GM10248 (cell line): ENCODE results near the gene DNAJC6.
A peak's percentile ranks its signal among the peaks of the same experiment; 100 is the strongest.

Source experiments
- CTCF ChIA-PET: fragments of 300-600 bp; sonication (Branson Sonifier 250); formaldehyde crosslinking; extraction: SDS; loops from one replicate; lab custom pipeline; 2021; ENCODE audit warnings: antibody characterized with exemption; lab: Yijun Ruan, JAX
- POLR2A ChIA-PET: fragments of 350-650 bp; sonication (Branson Sonifier 250); formaldehyde crosslinking; extraction: SDS; loops from one replicate; lab custom pipeline; 2020; ENCODE audit warnings: antibody characterized with exemption; lab: Yijun Ruan, JAX
- DNase-seq: peaks from one replicate; pipeline ENCODE4 v3.0.0; 2012; ENCODE audit errors: extremely low spot score
- CTCF ChIP-seq: IDR thresholded peaks from 2 replicates; pipeline ENCODE4 v1.5.1; 2012; ENCODE audit warnings: mild to moderate bottlenecking, low read depth; ENCODE audit errors: extremely low read depth, missing control alignments, control extremely low read depth

DNAJC6 gene

GRCh38 chr1:65393347-65393746 lies 84.0 kb downstream of the DNAJC6 start:
- DNase-seq, result peak; percentile 11
- POLR2A ChIA-PET, result interaction anchor here (0.6 kb wide), 1 partner anchor 263 kb away, joined by 3 read pairs; no protein-coding TSS in a partner anchor
- no peak for TF ChIP-seq CTCF
- CTCF ChIA-PET, result interaction anchor here (0.9 to 1.2 kb wide), 3 partner anchors 8 to 295 kb away, joined by 3 to 4 read pairs (median 3); no protein-coding TSS in a partner anchor

GRCh38 chr1:65393928-65394327 lies 84.6 kb downstream of the DNAJC6 start:
- no peak for DNase-seq
- ChIA-PET CTCF (interaction anchor here (0.9 to 1.2 kb wide), 3 partner anchors 8 to 294 kb away, joined by 3 to 4 read pairs (median 3); no protein-coding TSS in a partner anchor), POLR2A (no interaction called here)
- no peak for TF ChIP-seq CTCF

GRCh38 chr1:65395887-65396612 lies 86.7 kb downstream of the DNAJC6 start:
- DNase-seq, result no peak
- ChIA-PET POLR2A (no interaction called here), CTCF (interaction anchor here (0.9 to 1.6 kb wide), 2 partner anchors 13 to 18 kb away, joined by 3 to 4 read pairs; no protein-coding TSS in a partner anchor)
- TF ChIP-seq CTCF, result no peak

GRCh38 chr1:65398083-65398482 lies 88.7 kb downstream of the DNAJC6 start:
- DNase-seq, result no peak
- CTCF ChIA-PET, result interaction anchor here (1.3 to 1.6 kb wide), 2 partner anchors 11 to 33 kb away, joined by 3 to 4 read pairs; no protein-coding TSS in a partner anchor
- POLR2A ChIA-PET, result no interaction called here
- TF ChIP-seq CTCF, result no peak

- ChIA-PET CTCF (interaction anchor here (1.3 kb wide), 1 partner anchor 32 kb away, joined by 3 read pairs; no protein-coding TSS in a partner anchor), POLR2A (no interaction called here)
- no peak for TF ChIP-seq CTCF
- DNase-seq, result no peak
Measured at GRCh38 chr1:65399003-65399402, 89.7 kb downstream of the DNAJC6 start.

GRCh38 chr1:65401612-65402011 lies 92.3 kb downstream of the DNAJC6 start:
- TF ChIP-seq CTCF, result no peak
- ChIA-PET CTCF (interaction anchor here (1.0 to 2.7 kb wide), 2 partner anchors 8 to 18 kb away, joined by 3 to 7 read pairs; partner anchors contain the start of genes LEPR and LEPROT), POLR2A (no interaction called here)
- no peak for DNase-seq
